ENCODE data around the gene MICA.
A peak's percentile ranks its signal among the peaks of the same experiment; 100 is the strongest.

DNA sequence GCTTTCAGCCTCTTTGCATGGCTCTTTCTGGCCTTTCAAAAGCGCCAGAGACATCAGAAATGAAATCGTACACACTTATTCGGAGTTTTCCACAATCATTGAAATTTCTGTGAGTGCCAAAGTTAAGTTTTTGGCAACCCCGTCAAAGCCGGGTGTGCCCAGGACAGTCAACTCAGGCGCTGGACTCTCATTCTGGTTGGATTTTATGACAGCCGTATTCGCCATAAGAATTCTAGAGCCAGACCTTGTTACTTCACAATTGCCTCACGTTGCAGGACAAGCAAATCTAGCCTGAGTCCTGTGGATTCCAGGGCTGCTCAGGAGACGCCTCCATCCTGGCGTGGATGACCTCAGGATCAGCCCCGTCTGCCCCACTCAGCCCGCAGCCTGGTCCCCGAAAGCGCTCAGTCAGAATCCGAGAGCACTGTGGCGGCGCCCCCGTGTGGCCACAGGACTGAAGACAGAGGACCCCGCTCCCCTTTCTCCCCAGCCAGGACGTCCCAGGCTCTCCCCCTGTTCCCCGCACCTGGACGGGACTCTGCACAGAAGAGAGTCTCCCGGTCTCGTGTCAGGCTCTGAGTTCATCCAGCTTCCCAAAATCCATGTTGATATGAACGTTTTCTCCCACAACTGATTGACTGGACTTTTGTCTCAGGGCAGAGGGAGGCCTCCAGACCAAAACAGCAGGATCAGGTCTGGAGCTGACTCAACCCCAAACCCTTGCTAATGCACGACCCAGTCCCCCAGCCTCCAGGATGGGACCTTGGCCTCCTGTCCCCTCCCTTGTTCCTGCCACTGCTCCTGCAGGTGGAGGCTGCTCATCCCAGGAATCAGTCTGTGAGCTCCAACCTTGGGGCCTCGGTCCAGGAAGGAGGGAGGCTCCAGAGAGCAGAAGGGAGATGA is 38.2 kb downstream of the MICA start:
- TF ChIP-seq, protein P1, sequence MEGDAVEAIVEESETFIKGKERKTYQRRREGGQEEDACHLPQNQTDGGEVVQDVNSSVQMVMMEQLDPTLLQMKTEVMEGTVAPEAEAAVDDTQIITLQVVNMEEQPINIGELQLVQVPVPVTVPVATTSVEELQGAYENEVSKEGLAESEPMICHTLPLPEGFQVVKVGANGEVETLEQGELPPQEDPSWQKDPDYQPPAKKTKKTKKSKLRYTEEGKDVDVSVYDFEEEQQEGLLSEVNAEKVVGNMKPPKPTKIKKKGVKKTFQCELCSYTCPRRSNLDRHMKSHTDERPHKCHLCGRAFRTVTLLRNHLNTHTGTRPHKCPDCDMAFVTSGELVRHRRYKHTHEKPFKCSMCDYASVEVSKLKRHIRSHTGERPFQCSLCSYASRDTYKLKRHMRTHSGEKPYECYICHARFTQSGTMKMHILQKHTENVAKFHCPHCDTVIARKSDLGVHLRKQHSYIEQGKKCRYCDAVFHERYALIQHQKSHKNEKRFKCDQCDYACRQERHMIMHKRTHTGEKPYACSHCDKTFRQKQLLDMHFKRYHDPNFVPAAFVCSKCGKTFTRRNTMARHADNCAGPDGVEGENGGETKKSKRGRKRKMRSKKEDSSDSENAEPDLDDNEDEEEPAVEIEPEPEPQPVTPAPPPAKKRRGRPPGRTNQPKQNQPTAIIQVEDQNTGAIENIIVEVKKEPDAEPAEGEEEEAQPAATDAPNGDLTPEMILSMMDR (IDR thresholded peaks at IDR 0.05 in 4 of 5, conservative IDR thresholded peaks at IDR 0.05 in 1 of 5) = peak; percentile 80 to 85 (median 83)
- no peak for TF ChIP-seq POLR2A (IDR thresholded peaks at IDR 0.05)

Data from gastrocnemius medialis (tissue), 4 donors.